ENCODE results near the gene ZNF692. TPM values are rescaled to one million over a fixed set of nuclear protein-coding genes. Genes with fewer than 3 reads are reported as not detected.

The ZNF692 gene
- polyA plus RNA-seq, 1 donor (not counting 4 experiments of a cell fraction or from before 2014, with no cell fraction given), result 27.0 TPM

DNA sequence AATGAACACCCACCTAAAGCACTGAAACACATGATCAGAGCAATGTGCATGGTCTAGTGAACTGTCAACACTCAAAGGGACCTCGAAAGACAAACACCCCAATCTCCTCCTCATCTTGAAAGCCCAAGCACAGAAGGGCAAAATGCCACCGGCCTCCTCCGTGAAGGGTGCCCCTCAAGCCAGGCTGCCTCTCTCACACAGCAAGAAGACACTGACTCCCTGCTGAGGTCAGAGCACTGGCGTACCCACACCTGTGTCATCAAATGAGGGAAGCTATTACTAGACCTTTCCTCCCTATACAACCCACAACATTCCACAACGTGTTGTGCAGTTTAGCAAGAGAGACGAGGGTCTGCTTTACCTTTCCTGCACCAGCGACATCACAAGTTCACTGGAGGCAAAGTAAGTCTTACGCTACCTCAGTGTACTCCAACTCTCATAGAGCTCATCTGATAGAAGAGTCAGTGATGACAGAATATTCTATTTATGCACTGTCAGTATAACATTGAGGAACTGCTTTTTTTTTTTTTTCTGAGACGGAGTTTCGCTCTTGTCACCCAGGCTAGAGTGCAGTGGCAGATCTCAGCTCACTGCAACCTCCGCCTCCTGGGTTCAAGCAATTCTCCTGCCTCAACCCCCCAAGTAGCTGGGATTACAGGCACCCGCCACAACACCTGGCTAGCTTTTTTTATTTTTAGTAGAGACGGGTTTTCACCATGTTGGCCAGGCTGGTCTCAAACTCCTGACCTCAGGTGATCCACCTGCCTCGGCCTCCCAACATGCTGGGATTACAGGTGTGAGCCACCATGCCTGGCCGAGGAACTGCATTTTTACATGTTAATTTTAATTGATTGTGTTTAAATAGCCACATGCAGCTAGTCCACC lies 36.5 kb downstream of the ZNF692 start:
- Histone ChIP-seq H3K4me1 (ENCODE audit: control insufficient read depth, extremely low read depth, insufficient read depth, low read length) (peaks cover 24% of the 10 kb centered on the region), H3K27me3 (ENCODE audit: control insufficient read depth, extremely low read depth, insufficient read depth, low read length) (no peaks in the 10 kb centered on the region), H3K9me1 (ENCODE audit: control insufficient read depth, extremely low read depth, insufficient read depth, low read length) (peaks cover 2% of the 10 kb centered on the region), H3K4me2 (ENCODE audit: control insufficient read depth, extremely low read depth, insufficient read depth, low read depth, low read length) (peak overlapping the region; percentile 33), H3K9me3 (ENCODE audit: control insufficient read depth, low read depth, low read length) (no peaks in the 10 kb centered on the region), H3K27ac (ENCODE audit: control insufficient read depth, insufficient read depth, low read length) (no peak overlapping the region), H3K9ac (ENCODE audit: control insufficient read depth, extremely low read depth, insufficient read depth, low read length) (no peak overlapping the region), H3K79me2 (ENCODE audit: control insufficient read depth, insufficient read depth, low read length) (peaks cover 62% of the 10 kb centered on the region), H3K4me3 (ENCODE audit: control insufficient read depth in 2 of 3, extremely low read depth in 1 of 3, insufficient read depth in 2 of 3, low read depth in 1 of 3, low read length in 3 of 3) (no peak overlapping the region), H3K36me3 (ENCODE audit: control insufficient read depth in 2 of 2, extremely low read depth in 1 of 2, insufficient read depth in 2 of 2, low read length in 2 of 2) (peaks cover 15 to 23% of the 10 kb centered on the region in 2 experiments), H4K20me1 (ENCODE audit: control insufficient read depth, extremely low read depth, insufficient read depth, low read length) (no peaks in the 10 kb centered on the region), H2AFZ (ENCODE audit: control insufficient read depth, low read length) (no peak overlapping the region)
- FAIRE-seq (no peak), DNase-seq (ENCODE audit: low read depth, low spot score) (no peak)
- dilution Hi-C loops (cut with MboI; ENCODE audit: extremely low pct_ligation_motif_present, low sequenced_read_pairs), result no loop called here
- TF ChIP-seq EZH2 (IDR thresholded peaks at IDR 0.05; ENCODE audit: low read length), result no peak
- TF ChIP-seq, protein P1, sequence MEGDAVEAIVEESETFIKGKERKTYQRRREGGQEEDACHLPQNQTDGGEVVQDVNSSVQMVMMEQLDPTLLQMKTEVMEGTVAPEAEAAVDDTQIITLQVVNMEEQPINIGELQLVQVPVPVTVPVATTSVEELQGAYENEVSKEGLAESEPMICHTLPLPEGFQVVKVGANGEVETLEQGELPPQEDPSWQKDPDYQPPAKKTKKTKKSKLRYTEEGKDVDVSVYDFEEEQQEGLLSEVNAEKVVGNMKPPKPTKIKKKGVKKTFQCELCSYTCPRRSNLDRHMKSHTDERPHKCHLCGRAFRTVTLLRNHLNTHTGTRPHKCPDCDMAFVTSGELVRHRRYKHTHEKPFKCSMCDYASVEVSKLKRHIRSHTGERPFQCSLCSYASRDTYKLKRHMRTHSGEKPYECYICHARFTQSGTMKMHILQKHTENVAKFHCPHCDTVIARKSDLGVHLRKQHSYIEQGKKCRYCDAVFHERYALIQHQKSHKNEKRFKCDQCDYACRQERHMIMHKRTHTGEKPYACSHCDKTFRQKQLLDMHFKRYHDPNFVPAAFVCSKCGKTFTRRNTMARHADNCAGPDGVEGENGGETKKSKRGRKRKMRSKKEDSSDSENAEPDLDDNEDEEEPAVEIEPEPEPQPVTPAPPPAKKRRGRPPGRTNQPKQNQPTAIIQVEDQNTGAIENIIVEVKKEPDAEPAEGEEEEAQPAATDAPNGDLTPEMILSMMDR (optimal IDR thresholded peaks at IDR 0.05 in 1 of 3, IDR thresholded peaks at IDR 0.05 in 1 of 3, conservative IDR thresholded peaks at IDR 0.05 in 1 of 3; ENCODE audit: extremely low read depth in 1 of 3, insufficient read depth in 2 of 3, low read length in 3 of 3), result no peak

GRCh38 chr1:248821641-248822040 lies 37.2 kb downstream of the ZNF692 start:
- Histone ChIP-seq H2AFZ (ENCODE audit: control insufficient read depth, low read length) (no peak overlapping the region), H3K27me3 (ENCODE audit: control insufficient read depth, extremely low read depth, insufficient read depth, low read length) (no peaks in the 10 kb centered on the region), H3K36me3 (ENCODE audit: control insufficient read depth in 2 of 2, extremely low read depth in 1 of 2, insufficient read depth in 2 of 2, low read length in 2 of 2) (peaks cover 19 to 25% of the 10 kb centered on the region in 2 experiments), H3K9me1 (ENCODE audit: control insufficient read depth, extremely low read depth, insufficient read depth, low read length) (peaks cover 2% of the 10 kb centered on the region), H3K79me2 (ENCODE audit: control insufficient read depth, insufficient read depth, low read length) (peaks cover 64% of the 10 kb centered on the region), H3K4me2 (ENCODE audit: control insufficient read depth, extremely low read depth, insufficient read depth, low read depth, low read length) (no peak overlapping the region), H3K4me3 (ENCODE audit: control insufficient read depth in 2 of 3, extremely low read depth in 1 of 3, insufficient read depth in 2 of 3, low read depth in 1 of 3, low read length in 3 of 3) (no peak overlapping the region), H3K9me3 (ENCODE audit: control insufficient read depth, low read depth, low read length) (no peaks in the 10 kb centered on the region), H3K27ac (ENCODE audit: control insufficient read depth, insufficient read depth, low read length) (no peak overlapping the region), H4K20me1 (ENCODE audit: control insufficient read depth, extremely low read depth, insufficient read depth, low read length) (no peaks in the 10 kb centered on the region), H3K9ac (ENCODE audit: control insufficient read depth, extremely low read depth, insufficient read depth, low read length) (no peak overlapping the region), H3K4me1 (ENCODE audit: control insufficient read depth, extremely low read depth, insufficient read depth, low read length) (peaks cover 21% of the 10 kb centered on the region)
- no peak for FAIRE-seq
- DNase-seq (ENCODE audit: low read depth, low spot score), result no peak
- TF ChIP-seq EZH2 (IDR thresholded peaks at IDR 0.05; ENCODE audit: low read length), result no peak
- TF ChIP-seq, protein P1 (optimal IDR thresholded peaks at IDR 0.05 in 1 of 3, IDR thresholded peaks at IDR 0.05 in 1 of 3, conservative IDR thresholded peaks at IDR 0.05 in 1 of 3; ENCODE audit: extremely low read depth in 1 of 3, insufficient read depth in 2 of 3, low read length in 3 of 3), result no peak
- dilution Hi-C loops (cut with MboI; ENCODE audit: extremely low pct_ligation_motif_present, low sequenced_read_pairs), result no loop called here

All from keratinocyte (primary cell).